Panc1 (cell line): Measurements from ENCODE around the gene LMO1. TPM values are rescaled to one million over a fixed set of nuclear protein-coding genes. Genes with fewer than 3 reads are reported as not detected.

Experiments
- ATAC-seq: fragments of 200-7000 bp; cut with Tn5 transposase; 2 replicates; pipeline ENCODE4 v1.9.1; 2020; ENCODE audit warnings: mild to moderate bottlenecking, moderate library complexity
- BruUV-seq: library from RNA; stranded (reverse); fragments of 400-500 nt; replicated peaks from 2 replicates; lab custom pipeline; 2021; lab: Mats Ljungman, UMichigan
- CTCF ChIA-PET: fragments of 300-600 bp; sonication (Branson Sonifier 250); formaldehyde crosslinking; loops from one replicate; lab custom pipeline; 2022; ENCODE audit warnings: antibody characterized with exemption; lab: Charles Lee
- POLR2A ChIA-PET: fragments of 300-600 bp; sonication (Branson Sonifier 250); formaldehyde crosslinking; loops from one replicate; lab custom pipeline; 2022; ENCODE audit warnings: antibody characterized with exemption; lab: Charles Lee
- DNase-seq: peaks from one replicate; pipeline ENCODE4 v3.0.0-alpha.2; 2010; ENCODE audit warnings: low read depth, low spot score
- H3K27ac ChIP-seq: 2 replicates; pipeline ENCODE4 v1.5.1; 2011; ENCODE audit warnings: mild to moderate bottlenecking, low read length, inconsistent platforms
- H3K27me3 ChIP-seq: fragments of 200-500 bp; sonication (Bioruptor generic); 2 replicates; pipeline ENCODE4 v1.6.0; 2014; ENCODE audit warnings: low read length, inconsistent platforms; ENCODE audit not compliant: control insufficient read depth, insufficient read depth
- H3K36me3 ChIP-seq: fragments of 200-500 bp; sonication (Bioruptor generic); 2 replicates; pipeline ENCODE4 v1.5.1; 2014; ENCODE audit warnings: inconsistent platforms, mild to moderate bottlenecking, low read length, moderate library complexity; ENCODE audit not compliant: control insufficient read depth, insufficient read depth
- H3K4me1 ChIP-seq: 2 replicates; pipeline ENCODE4 v1.5.1; 2011; ENCODE audit warnings: inconsistent platforms, mild to moderate bottlenecking, low read length, moderate library complexity; ENCODE audit not compliant: control insufficient read depth, insufficient read depth
- H3K4me3 ChIP-seq, 2 experiments: 2 replicates each; pipeline ENCODE4 v1.5.1; 2011 to 2012; ENCODE audit warnings: low read depth in 2 of 2, low read length in 2 of 2, mild to moderate bottlenecking in 2 of 2, inconsistent platforms in 1 of 2, moderate library complexity in 1 of 2
- H3K9me3 ChIP-seq: fragments of 200-500 bp; sonication (Bioruptor generic); 2 replicates; pipeline ENCODE4 v1.5.1; 2014; ENCODE audit warnings: low read depth, mild to moderate bottlenecking, inconsistent platforms, low read length, moderate library complexity; ENCODE audit not compliant: control insufficient read depth, insufficient read depth
- POLR2AphosphoS5 ChIP-seq: IDR thresholded peaks from 2 replicates; pipeline ENCODE4 v1.6.1; 2012; ENCODE audit warnings: mild to moderate bottlenecking, low read depth, low read length, moderate library complexity
- SIN3A ChIP-seq: IDR thresholded peaks from 2 replicates; pipeline ENCODE4 v1.6.1; 2012; ENCODE audit warnings: low read depth, mild to moderate bottlenecking, low read length, moderate library complexity, borderline replicate concordance; ENCODE audit not compliant: insufficient read depth
- TCF7L2 ChIP-seq: IDR thresholded peaks from 2 replicates; pipeline ENCODE4 v1.6.1; 2011; ENCODE audit warnings: mild to moderate bottlenecking, low read depth, low read length, inconsistent platforms
- in situ Hi-C: cut with HindIII; loops from 2 replicates; pipeline ENCODE4 v1.10.0; 2016; ENCODE audit warnings: low sequenced_read_pairs, low pct_unique_long_range_greater_than_20kb
- intact Hi-C: fragments of 100-400 bp; cut with micrococcal nuclease; formaldehyde crosslinking; loops from one replicate; pipeline ENCODE4 v1.10.0; 2022; ENCODE audit not compliant: unreplicated experiment
- total RNA-seq: library from RNA; stranded (reverse); gene quantifications from one replicate; pipeline ENCODE4 v1.2.1, GENCODE V29; 2021; ENCODE audit not compliant: unreplicated experiment
- TF ChIP-seq, protein P1 (sequence below): fragments of 450-650 bp; IDR thresholded peaks from 2 replicates; pipeline ENCODE4 v1.5.1; 2017; ENCODE audit warnings: mild to moderate bottlenecking
- TF ChIP-seq, protein P2 (sequence below), 2 experiments: IDR thresholded peaks; 2 replicates each; pipeline ENCODE4 v1.6.1; 2011 to 2012; ENCODE audit warnings: low read depth in 2 of 2, control low read depth in 1 of 2, low read length in 1 of 2, mild to moderate bottlenecking in 1 of 2, moderate library complexity in 1 of 2; ENCODE audit not compliant: insufficient read depth in 1 of 2

The LMO1 gene
- total RNA-seq, 1 experiment from 2014 or later, result not detected

DNA sequence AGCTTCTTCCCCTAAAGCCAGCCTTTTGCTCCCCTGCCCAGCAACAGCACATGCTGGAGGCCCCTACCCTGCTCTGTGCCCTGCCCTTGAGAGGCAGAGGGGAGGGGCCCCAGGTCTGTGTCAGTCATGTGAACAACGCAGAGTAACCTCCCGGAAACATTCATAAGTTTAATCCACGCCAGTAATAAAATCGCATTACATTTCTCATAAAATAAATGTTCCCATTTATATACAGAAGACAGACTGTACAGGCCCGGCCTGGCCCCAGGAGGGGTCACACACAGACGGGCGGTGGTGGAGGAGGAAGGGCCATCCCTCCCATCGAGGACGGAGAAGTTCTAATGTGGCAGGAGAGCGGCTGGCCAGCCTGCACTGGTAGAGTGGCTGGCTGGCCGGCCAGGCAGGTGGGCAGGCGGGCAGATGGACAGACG is 39.5 kb downstream of the LMO1 start:
- Histone ChIP-seq H3K4me1 (no peaks in the 10 kb centered on the region), H3K27me3 (no peaks in the 10 kb centered on the region), H3K36me3 (no peaks in the 10 kb centered on the region), H3K4me3 (no peak overlapping the region), H3K27ac (no peak overlapping the region), H3K9me3 (no peaks in the 10 kb centered on the region)
- in situ Hi-C loops (no loop called here), intact Hi-C loops (loop anchor here (10.0 kb wide), 1 partner anchor 91 kb away; no protein-coding TSS in a partner anchor)
- DNase-seq (no peak), ATAC-seq (no peak)
- BruUV-seq, result no TSS peak
- TF ChIP-seq POLR2AphosphoS5 (no peak), TCF7L2 (no peak), SIN3A (no peak)
- TF ChIP-seq, protein P1, sequence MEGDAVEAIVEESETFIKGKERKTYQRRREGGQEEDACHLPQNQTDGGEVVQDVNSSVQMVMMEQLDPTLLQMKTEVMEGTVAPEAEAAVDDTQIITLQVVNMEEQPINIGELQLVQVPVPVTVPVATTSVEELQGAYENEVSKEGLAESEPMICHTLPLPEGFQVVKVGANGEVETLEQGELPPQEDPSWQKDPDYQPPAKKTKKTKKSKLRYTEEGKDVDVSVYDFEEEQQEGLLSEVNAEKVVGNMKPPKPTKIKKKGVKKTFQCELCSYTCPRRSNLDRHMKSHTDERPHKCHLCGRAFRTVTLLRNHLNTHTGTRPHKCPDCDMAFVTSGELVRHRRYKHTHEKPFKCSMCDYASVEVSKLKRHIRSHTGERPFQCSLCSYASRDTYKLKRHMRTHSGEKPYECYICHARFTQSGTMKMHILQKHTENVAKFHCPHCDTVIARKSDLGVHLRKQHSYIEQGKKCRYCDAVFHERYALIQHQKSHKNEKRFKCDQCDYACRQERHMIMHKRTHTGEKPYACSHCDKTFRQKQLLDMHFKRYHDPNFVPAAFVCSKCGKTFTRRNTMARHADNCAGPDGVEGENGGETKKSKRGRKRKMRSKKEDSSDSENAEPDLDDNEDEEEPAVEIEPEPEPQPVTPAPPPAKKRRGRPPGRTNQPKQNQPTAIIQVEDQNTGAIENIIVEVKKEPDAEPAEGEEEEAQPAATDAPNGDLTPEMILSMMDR, result no peak
- TF ChIP-seq, protein P2, sequence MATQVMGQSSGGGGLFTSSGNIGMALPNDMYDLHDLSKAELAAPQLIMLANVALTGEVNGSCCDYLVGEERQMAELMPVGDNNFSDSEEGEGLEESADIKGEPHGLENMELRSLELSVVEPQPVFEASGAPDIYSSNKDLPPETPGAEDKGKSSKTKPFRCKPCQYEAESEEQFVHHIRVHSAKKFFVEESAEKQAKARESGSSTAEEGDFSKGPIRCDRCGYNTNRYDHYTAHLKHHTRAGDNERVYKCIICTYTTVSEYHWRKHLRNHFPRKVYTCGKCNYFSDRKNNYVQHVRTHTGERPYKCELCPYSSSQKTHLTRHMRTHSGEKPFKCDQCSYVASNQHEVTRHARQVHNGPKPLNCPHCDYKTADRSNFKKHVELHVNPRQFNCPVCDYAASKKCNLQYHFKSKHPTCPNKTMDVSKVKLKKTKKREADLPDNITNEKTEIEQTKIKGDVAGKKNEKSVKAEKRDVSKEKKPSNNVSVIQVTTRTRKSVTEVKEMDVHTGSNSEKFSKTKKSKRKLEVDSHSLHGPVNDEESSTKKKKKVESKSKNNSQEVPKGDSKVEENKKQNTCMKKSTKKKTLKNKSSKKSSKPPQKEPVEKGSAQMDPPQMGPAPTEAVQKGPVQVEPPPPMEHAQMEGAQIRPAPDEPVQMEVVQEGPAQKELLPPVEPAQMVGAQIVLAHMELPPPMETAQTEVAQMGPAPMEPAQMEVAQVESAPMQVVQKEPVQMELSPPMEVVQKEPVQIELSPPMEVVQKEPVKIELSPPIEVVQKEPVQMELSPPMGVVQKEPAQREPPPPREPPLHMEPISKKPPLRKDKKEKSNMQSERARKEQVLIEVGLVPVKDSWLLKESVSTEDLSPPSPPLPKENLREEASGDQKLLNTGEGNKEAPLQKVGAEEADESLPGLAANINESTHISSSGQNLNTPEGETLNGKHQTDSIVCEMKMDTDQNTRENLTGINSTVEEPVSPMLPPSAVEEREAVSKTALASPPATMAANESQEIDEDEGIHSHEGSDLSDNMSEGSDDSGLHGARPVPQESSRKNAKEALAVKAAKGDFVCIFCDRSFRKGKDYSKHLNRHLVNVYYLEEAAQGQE (IDR thresholded peaks at IDR 0.05; ENCODE audit: insufficient read depth in 1 of 2, low read depth in 2 of 2, low read length in 1 of 2), result no peak
- ChIA-PET POLR2A (no interaction called here), CTCF (interaction anchor here (0.5 to 1.1 kb wide), 2 partner anchors 40 to 106 kb away, joined by 4 to 6 read pairs; partner anchors contain the start of gene LMO1)

DNA sequence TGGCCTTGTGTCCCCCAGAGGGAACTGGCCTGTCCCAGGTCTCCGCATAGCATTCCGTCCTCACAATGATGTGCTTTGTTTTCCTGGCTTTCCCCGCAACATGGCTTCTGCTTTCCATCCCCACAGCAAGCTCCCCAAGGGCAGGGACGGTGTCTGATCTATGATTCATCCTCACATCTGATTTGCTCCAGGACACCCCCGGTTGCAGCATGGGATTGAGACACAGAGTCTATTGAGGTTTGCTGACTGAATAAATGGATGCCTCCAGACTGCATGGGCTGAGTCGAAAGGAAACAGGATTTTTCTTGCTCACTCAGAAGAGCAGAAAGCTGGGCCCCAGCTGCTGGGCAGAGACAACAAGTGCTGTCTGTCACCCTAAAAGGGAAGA is 40.2 kb downstream of the LMO1 start:
- in situ Hi-C loops (no loop called here), intact Hi-C loops (loop anchor here (10.0 kb wide), 1 partner anchor 91 kb away; no protein-coding TSS in a partner anchor)
- no peak overlapping the region for H3K4me3 ChIP-seq
- H3K9me3 ChIP-seq, result no peaks in the 10 kb centered on the region
- no peaks in the 10 kb centered on the region for H3K27me3 ChIP-seq
- BruUV-seq, result no TSS peak
- TF ChIP-seq TCF7L2, result no peak
- TF ChIP-seq, protein P2 (IDR thresholded peaks at IDR 0.05; ENCODE audit: insufficient read depth in 1 of 2, low read depth in 2 of 2, low read length in 1 of 2), result no peak
- TF ChIP-seq POLR2AphosphoS5, result no peak
- no peak for TF ChIP-seq SIN3A
- TF ChIP-seq, protein P1, result no peak
- DNase-seq (no peak), ATAC-seq (no peak)
- no peak overlapping the region for H3K27ac ChIP-seq
- ChIA-PET POLR2A (no interaction called here), CTCF (interaction anchor here (0.5 to 1.1 kb wide), 2 partner anchors 40 to 107 kb away, joined by 4 to 6 read pairs; partner anchors contain the start of gene LMO1)
- H3K36me3 ChIP-seq, result no peaks in the 10 kb centered on the region
- no peaks in the 10 kb centered on the region for H3K4me1 ChIP-seq
